Caco-2 (cell line): ENCODE data around the gene MAST3. TPM values are rescaled to one million over a fixed set of nuclear protein-coding genes. Genes with fewer than 3 reads are reported as not detected.

Source experiments
- BruUV-seq: library from RNA; stranded (reverse); fragments of 400-500 nt; replicated peaks from 2 replicates; lab custom pipeline; 2021; lab: Mats Ljungman, UMichigan
- CTCF ChIA-PET: fragments of 300-600 bp; sonication (Branson Sonifier 250); formaldehyde crosslinking; loops from one replicate; lab custom pipeline; 2022; ENCODE audit warnings: antibody characterized with exemption; lab: Charles Lee
- POLR2A ChIA-PET: fragments of 300-600 bp; sonication (Branson Sonifier 250); formaldehyde crosslinking; loops from one replicate; lab custom pipeline; 2022; ENCODE audit warnings: antibody characterized with exemption; lab: Charles Lee
- DNase-seq, 2 experiments: peaks; one replicate each; pipeline versions ENCODE4 v3.0.0 to v3.0.0-alpha.2; 2020 to 2022
- H3K27me3 ChIP-seq: replicated peaks from 2 replicates; pipeline ENCODE4 v1.6.0; 2011; ENCODE audit warnings: low read length; ENCODE audit not compliant: control insufficient read depth, insufficient read depth
- H3K36me3 ChIP-seq: 2 replicates; pipeline ENCODE4 v1.5.1; 2011; ENCODE audit warnings: low read length; ENCODE audit not compliant: control insufficient read depth, insufficient read depth
- H3K4me1 ChIP-seq: fragments of 250-450 bp; sonication (Bioruptor Pico); 2 replicates; pipeline ENCODE4 v1.5.1; 2020; ENCODE audit warnings: mild to moderate bottlenecking
- H3K4me3 ChIP-seq: 2 replicates; pipeline ENCODE4 v1.5.1; 2011; ENCODE audit warnings: low read depth, mild to moderate bottlenecking, control low read depth, low read length
- H3K9me3 ChIP-seq: fragments of 250-450 bp; sonication (Bioruptor Pico); 2 replicates; pipeline ENCODE4 v1.5.1; 2020; ENCODE audit warnings: mild to moderate bottlenecking, moderate library complexity
- H3K27ac Mint-ChIP-seq: one replicate; pipeline ENCODE4 v1.8.0; 2022; ENCODE audit warnings: mixed read lengths; ENCODE audit not compliant: unreplicated experiment
- H3K27me3 Mint-ChIP-seq: one replicate; pipeline ENCODE4 v1.8.0; 2022; ENCODE audit warnings: mixed read lengths; ENCODE audit not compliant: insufficient read depth, unreplicated experiment
- H3K36me3 Mint-ChIP-seq: one replicate; pipeline ENCODE4 v1.8.0; 2022; ENCODE audit warnings: mild to moderate bottlenecking, mixed read lengths; ENCODE audit not compliant: insufficient read depth, unreplicated experiment
- H3K4me1 Mint-ChIP-seq: one replicate; pipeline ENCODE4 v1.8.0; 2022; ENCODE audit warnings: low read depth, mixed read lengths; ENCODE audit not compliant: unreplicated experiment
- H3K4me3 Mint-ChIP-seq: one replicate; pipeline ENCODE4 v1.8.0; 2022; ENCODE audit warnings: mild to moderate bottlenecking, moderate library complexity, mixed read lengths; ENCODE audit not compliant: unreplicated experiment
- H3K9me3 Mint-ChIP-seq: one replicate; pipeline ENCODE4 v1.8.0; 2022; ENCODE audit warnings: mixed read lengths; ENCODE audit not compliant: unreplicated experiment
- CTCF ChIP-seq, 2 experiments: fragments of 200-600 bp in 1 of 2; IDR thresholded peaks; 1 replicate in 1 of 2; 2 replicates in 1 of 2; pipeline versions ENCODE4 v1.5.1 to v1.8.0; 2011 to 2022; ENCODE audit warnings: antibody characterized with exemption in 1 of 2, control low read depth in 1 of 2, inconsistent platforms in 1 of 2, low read depth in 1 of 2, low read length in 1 of 2, mild to moderate bottlenecking in 1 of 2, moderate library complexity in 1 of 2; ENCODE audit not compliant: insufficient read depth in 1 of 2, severe bottlenecking in 1 of 2, unreplicated experiment in 1 of 2
- intact Hi-C: fragments of 100-400 bp; cut with micrococcal nuclease; formaldehyde crosslinking; loops from one replicate; pipeline ENCODE4 v1.10.0; 2022; ENCODE audit not compliant: unreplicated experiment
- total RNA-seq: library from RNA; stranded (reverse); gene quantifications from 2 replicates; pipeline ENCODE4 v1.2.3, GENCODE V29; 2022

MAST3 gene
- total RNA-seq, 1 experiment from 2014 or later, result 8.2 TPM

- no peaks in the 10 kb centered on the region for H3K27me3 ChIP-seq
- POLR2A ChIA-PET, result no interaction called here
- no peaks in the 10 kb centered on the region for H3K9me3 Mint-ChIP-seq
- no peak overlapping the region for H3K27ac Mint-ChIP-seq
- no peaks in the 10 kb centered on the region for H3K4me1 ChIP-seq
- no peaks in the 10 kb centered on the region for H3K36me3 ChIP-seq
- no peak for TF ChIP-seq CTCF (IDR thresholded peaks at IDR 0.05; ENCODE audit: insufficient read depth in 1 of 2, low read depth in 1 of 2, low read length in 1 of 2, severe bottlenecking in 1 of 2, unreplicated experiment in 1 of 2)
- H3K4me1 Mint-ChIP-seq, result no peaks in the 10 kb centered on the region
- H3K4me3 Mint-ChIP-seq, result no peak overlapping the region
- BruUV-seq, result no TSS peak
- no peak overlapping the region for H3K4me3 ChIP-seq
- intact Hi-C loops, result no loop called here
- DNase-seq, result no peak
- CTCF ChIA-PET, result no interaction called here
- no peaks in the 10 kb centered on the region for H3K36me3 Mint-ChIP-seq
- H3K27me3 Mint-ChIP-seq, result no peaks in the 10 kb centered on the region
- H3K9me3 ChIP-seq, result no peaks in the 10 kb centered on the region
Observed at GRCh38 chr19:18060472-18060871, 37.1 kb upstream of the MAST3 start.

- intact Hi-C loops, result no loop called here
- POLR2A ChIA-PET, result no interaction called here
- Histone ChIP-seq H3K4me1 (no peaks in the 10 kb centered on the region), H3K36me3 (no peaks in the 10 kb centered on the region), H3K4me3 (no peak overlapping the region), H3K27me3 (no peaks in the 10 kb centered on the region), H3K9me3 (no peaks in the 10 kb centered on the region)
- CTCF ChIA-PET, result no interaction called here
- no peak for TF ChIP-seq CTCF (IDR thresholded peaks at IDR 0.05; ENCODE audit: insufficient read depth in 1 of 2, low read depth in 1 of 2, low read length in 1 of 2, severe bottlenecking in 1 of 2, unreplicated experiment in 1 of 2)
- no peak for DNase-seq
- H3K9me3 Mint-ChIP-seq, result no peaks in the 10 kb centered on the region
- no TSS peak for BruUV-seq
- H3K27me3 Mint-ChIP-seq, result no peaks in the 10 kb centered on the region
- H3K4me1 Mint-ChIP-seq, result no peaks in the 10 kb centered on the region
- no peak overlapping the region for H3K27ac Mint-ChIP-seq
- no peak overlapping the region for H3K4me3 Mint-ChIP-seq
- no peaks in the 10 kb centered on the region for H3K36me3 Mint-ChIP-seq
Observed at GRCh38 chr19:18062028-18062427, 35.5 kb upstream of the MAST3 start.

- intact Hi-C loops, result no loop called here
- ChIA-PET POLR2A (no interaction called here), CTCF (no interaction called here)
- Histone ChIP-seq H3K27me3 (no peaks in the 10 kb centered on the region), H3K4me1 (no peaks in the 10 kb centered on the region), H3K4me3 (no peak overlapping the region), H3K9me3 (no peaks in the 10 kb centered on the region), H3K36me3 (no peaks in the 10 kb centered on the region)
- DNase-seq, result peak in 1 of 2 experiments; percentile 19
- H3K4me1 Mint-ChIP-seq, result no peaks in the 10 kb centered on the region
- H3K9me3 Mint-ChIP-seq, result no peaks in the 10 kb centered on the region
- no peaks in the 10 kb centered on the region for H3K27me3 Mint-ChIP-seq
- no peak overlapping the region for H3K4me3 Mint-ChIP-seq
- no peaks in the 10 kb centered on the region for H3K36me3 Mint-ChIP-seq
- no TSS peak for BruUV-seq
- TF ChIP-seq CTCF (IDR thresholded peaks at IDR 0.05; ENCODE audit: insufficient read depth in 1 of 2, low read depth in 1 of 2, low read length in 1 of 2, severe bottlenecking in 1 of 2, unreplicated experiment in 1 of 2), result no peak
- no peak overlapping the region for H3K27ac Mint-ChIP-seq
Observed at GRCh38 chr19:18063463-18063862, 34.1 kb upstream of the MAST3 start.
